Type B pancreatic cell (in vitro differentiated cells): ENCODE data around the gene LYPD4. TPM values are rescaled to one million over a fixed set of nuclear protein-coding genes. Genes with fewer than 3 reads are reported as not detected.

ENCODE experiments used
- DNase-seq: peaks from one replicate; pipeline ENCODE4 v3.0.0; 2021; ENCODE audit warnings: mixed read lengths; ENCODE audit not compliant: unreplicated experiment; ENCODE audit errors: extremely low spot score
- H3K27ac Mint-ChIP-seq: 2 replicates; pipeline ENCODE4 v1.8.0; 2021; ENCODE audit warnings: mild to moderate bottlenecking, mixed read lengths
- H3K27me3 Mint-ChIP-seq: 2 replicates; pipeline ENCODE4 v1.8.0; 2021; ENCODE audit warnings: mixed read lengths
- H3K36me3 Mint-ChIP-seq: 2 replicates; pipeline ENCODE4 v1.8.0; 2021; ENCODE audit warnings: mixed read lengths
- H3K4me1 Mint-ChIP-seq: one replicate; pipeline ENCODE4 v1.8.0; 2021; ENCODE audit warnings: mixed read lengths; ENCODE audit not compliant: unreplicated experiment
- H3K4me3 Mint-ChIP-seq: 2 replicates; pipeline ENCODE4 v1.8.0; 2021; ENCODE audit warnings: mild to moderate bottlenecking, mixed read lengths
- H3K9me3 Mint-ChIP-seq: 2 replicates; pipeline ENCODE4 v1.8.0; 2021; ENCODE audit warnings: mixed read lengths
- CTCF ChIP-seq: fragments of 200-600 bp; sonication (generic); conservative IDR thresholded peaks from 2 replicates; pipeline ENCODE4 v1.5.0; 2021; ENCODE audit warnings: antibody characterized with exemption, mild to moderate bottlenecking
- total RNA-seq: library from RNA; stranded (reverse); gene quantifications from 2 replicates; pipeline ENCODE4 v1.2.1, GENCODE V29; 2021; ENCODE audit warnings: low replicate concordance

LYPD4 gene
- total RNA-seq, 1 donor from 2014 or later: not detected

- Mint-ChIP-seq H3K4me1 (no peaks in the 10 kb centered on the region), H3K27me3 (peaks cover 31% of the 10 kb centered on the region), H3K27ac (no peak overlapping the region), H3K36me3 (no peaks in the 10 kb centered on the region), H3K4me3 (no peak overlapping the region), H3K9me3 (peaks cover 4% of the 10 kb centered on the region)
- TF ChIP-seq CTCF: no peak
- DNase-seq: no peak
These were observed 638 bp upstream of the LYPD4 start for GRCh38 chr19:41845051-41845590.

GRCh38 chr19:41845001-41845050 is 343 bp upstream of the LYPD4 start, which contains the start of gene DMRTC2:
DMRTC2 (plus strand) TSS chr19:41845042; CDS start chr19:41847429, 2,387 bp downstream.
- Mint-ChIP-seq H3K36me3 (no peaks in the 10 kb centered on the region), H3K27ac (no peak within 1 kb of the TSS), H3K27me3 (peaks cover 30% of the 10 kb centered on the region), H3K4me3 (no peak within 1 kb of the TSS), H3K4me1 (no peaks in the 10 kb centered on the region), H3K9me3 (peaks cover 4% of the 10 kb centered on the region)
- no peak for TF ChIP-seq CTCF
- DNase-seq: no peak

GRCh38 chr19:41843371-41843770 is 1.1 kb downstream of the LYPD4 start:
- Mint-ChIP-seq H3K27ac (no peak overlapping the region), H3K27me3 (peaks cover 29% of the 10 kb centered on the region), H3K4me3 (no peak overlapping the region), H3K36me3 (no peaks in the 10 kb centered on the region), H3K4me1 (no peaks in the 10 kb centered on the region), H3K9me3 (peaks cover 4% of the 10 kb centered on the region)
- no peak for TF ChIP-seq CTCF
- DNase-seq: no peak

GRCh38 chr19:41839211-41839610 is 5.3 kb downstream of the LYPD4 start:
- Mint-ChIP-seq H3K9me3 (no peaks in the 10 kb centered on the region), H3K4me3 (no peak overlapping the region), H3K27ac (no peak overlapping the region), H3K27me3 (peaks cover 48% of the 10 kb centered on the region), H3K36me3 (no peaks in the 10 kb centered on the region), H3K4me1 (no peaks in the 10 kb centered on the region)
- DNase-seq: no peak
- no peak for TF ChIP-seq CTCF

- no peak for TF ChIP-seq CTCF
- no peak for DNase-seq
- Mint-ChIP-seq H3K27ac (no peak overlapping the region), H3K36me3 (no peaks in the 10 kb centered on the region), H3K9me3 (no peaks in the 10 kb centered on the region), H3K27me3 (peaks cover 39% of the 10 kb centered on the region), H3K4me3 (no peak overlapping the region), H3K4me1 (no peaks in the 10 kb centered on the region)
These were observed 6.3 kb downstream of the LYPD4 start for GRCh38 chr19:41837981-41838708.
